ENCODE results near the gene KLK10. TPM values are rescaled to one million over a fixed set of nuclear protein-coding genes. Genes with fewer than 3 reads are reported as not detected.

The KLK10 gene, protein sequence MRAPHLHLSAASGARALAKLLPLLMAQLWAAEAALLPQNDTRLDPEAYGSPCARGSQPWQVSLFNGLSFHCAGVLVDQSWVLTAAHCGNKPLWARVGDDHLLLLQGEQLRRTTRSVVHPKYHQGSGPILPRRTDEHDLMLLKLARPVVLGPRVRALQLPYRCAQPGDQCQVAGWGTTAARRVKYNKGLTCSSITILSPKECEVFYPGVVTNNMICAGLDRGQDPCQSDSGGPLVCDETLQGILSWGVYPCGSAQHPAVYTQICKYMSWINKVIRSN
- 33.6 TPM for total RNA-seq (2021; ENCODE audit: unreplicated experiment)
- 37.4 and 37.8 TPM in 2 replicates for polyA plus RNA-seq (2012)
- percentile 57 among the genes with signal in this experiment for Bru-seq, nascent RNA
- BruChase-seq, experiment 1, labeled RNA remaining after a 6-hour chase: percentile 63 among the genes with signal in this experiment
- percentile 54 among the genes with signal in this experiment for BruChase-seq, experiment 2, labeled RNA remaining after a 2-hour chase
- long read RNA-seq, transcript KLK10-202 (6 exons, 1,508 nt): major isoform, 36 of 64 reads
- long read RNA-seq, partial matches to known transcripts: 6 of 64 reads
- long read RNA-seq, other reads (novel, unspliced or antisense): 20 of 64 reads

DNA sequence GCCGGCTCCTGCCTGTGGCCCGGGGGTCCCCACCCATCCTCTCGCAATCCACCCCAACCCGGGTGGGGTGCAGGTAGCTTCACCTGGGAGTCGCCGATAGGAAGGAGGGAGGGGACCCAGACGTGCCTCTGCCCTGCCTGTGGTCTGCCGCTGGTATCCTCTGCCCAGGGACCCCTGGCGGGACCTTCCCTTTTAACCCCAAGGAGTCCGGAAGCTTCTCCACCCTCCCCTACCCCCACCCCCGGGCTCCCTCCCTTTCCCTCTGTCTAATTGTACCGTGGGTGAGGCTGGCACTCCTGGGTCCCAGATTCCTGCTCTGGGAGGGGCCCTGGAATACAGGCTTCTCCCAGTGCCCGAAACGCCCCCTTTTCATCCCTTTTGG lies at the start of gene KLK10:
Gene KLK10 (minus strand): TSS at position 166 of the 382 bp plus-strand sequence. CDS start 579 bp downstream, outside the sequence.
- no peaks in the 10 kb centered on the region for H3K27me3 ChIP-seq (ENCODE audit: insufficient read depth, low read length)
- H3K4me2 ChIP-seq (ENCODE audit: low read length): peak within 1 kb of the TSS; percentile 80
- ATAC-seq: 0 out of 2 replicates have a peak, but pooled peaks have one; percentile 2
- H3K79me2 ChIP-seq (ENCODE audit: insufficient read depth, low read length): no peaks in the 10 kb centered on the region
- RAD21 ChIA-PET (ENCODE audit: low non-redundant PET in 1 of 2, low total read pairs in 2 of 2, uncharacterized antibody in 2 of 2, unreplicated experiment in 2 of 2): no interaction called here
- no peaks in the 10 kb centered on the region for H4K20me1 ChIP-seq (ENCODE audit: insufficient read depth)
- H3K4me1 ChIP-seq (ENCODE audit: control insufficient read depth in 1 of 2, insufficient read depth in 2 of 2, low read length in 2 of 2): peaks cover 18 to 53% of the 10 kb centered on the region in 2 experiments
- no peaks in the 10 kb centered on the region for H3K9me2 ChIP-seq (ENCODE audit: insufficient read depth)
- CTCF ChIA-PET: interaction anchor here (0.8 to 7.3 kb wide), 6 partner anchors 18 to 114 kb away, joined by 3 to 140 read pairs (median 6); partner anchors contain the start of gene KLK8
- no TSS peak for BruUV-seq (replicated peaks)
- POLR2A ChIA-PET: interaction anchor here (1.1 to 5.4 kb wide), 5 partner anchors 8 to 215 kb away, joined by 3 to 49 read pairs (median 5); partner anchors contain the start of gene KLK8
- H3K9ac ChIP-seq (ENCODE audit: low read length): peak within 1 kb of the TSS; percentile 74
- no peak for DNase-seq (ENCODE audit: low read depth, low spot score)
- no peaks in the 10 kb centered on the region for H3K36me3 ChIP-seq (ENCODE audit: control insufficient read depth in 1 of 2, insufficient read depth in 2 of 2, low read length in 2 of 2)
- peak within 1 kb of the TSS; percentile 79 for H3K27ac ChIP-seq (ENCODE audit: low read depth, low read length)
- no peaks in the 10 kb centered on the region for H3K9me3 ChIP-seq (ENCODE audit: control insufficient read depth in 1 of 2, insufficient read depth in 1 of 2, low read depth in 1 of 2, low read length in 2 of 2)
- intact Hi-C loops (cut with micrococcal nuclease): no loop called here
- no peak for TF ChIP-seq ZBTB33 (IDR thresholded peaks at IDR 0.05; ENCODE audit: extremely low read depth, insufficient replicate concordance, low read length)
- TF ChIP-seq REST (IDR thresholded peaks at IDR 0.05; ENCODE audit: low read depth): no peak
- no peak for TF ChIP-seq POLR2AphosphoS5 (IDR thresholded peaks at IDR 0.05; ENCODE audit: low read depth, low read length)
- TF ChIP-seq, protein P1, sequence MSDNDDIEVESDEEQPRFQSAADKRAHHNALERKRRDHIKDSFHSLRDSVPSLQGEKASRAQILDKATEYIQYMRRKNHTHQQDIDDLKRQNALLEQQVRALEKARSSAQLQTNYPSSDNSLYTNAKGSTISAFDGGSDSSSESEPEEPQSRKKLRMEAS (IDR thresholded peaks at IDR 0.05): no peak
- no peak for TF ChIP-seq CTCF (IDR thresholded peaks at IDR 0.05 in 2 of 3, conservative IDR thresholded peaks at IDR 0.05 in 1 of 3; ENCODE audit: borderline replicate concordance in 1 of 3, insufficient read depth in 1 of 3, low read depth in 2 of 3, low read length in 2 of 3)
- no peak for TF ChIP-seq SRF (IDR thresholded peaks at IDR 0.05; ENCODE audit: low read depth)
- TF ChIP-seq TCF7L2 (IDR thresholded peaks at IDR 0.05; ENCODE audit: borderline replicate concordance, extremely low read depth, insufficient read depth, insufficient read length): no peak
- no peak for TF ChIP-seq EZH2phosphoT487 (IDR thresholded peaks at IDR 0.05; ENCODE audit: borderline replicate concordance)
- TF ChIP-seq ZFX (IDR thresholded peaks at IDR 0.05): no peak
- no peak for TF ChIP-seq EGR1 (IDR thresholded peaks at IDR 0.05; ENCODE audit: low read depth)
- no peak for TF ChIP-seq SIN3A (IDR thresholded peaks at IDR 0.05; ENCODE audit: low read depth)
- no peak for TF ChIP-seq ZNF274 (IDR thresholded peaks at IDR 0.05; ENCODE audit: low read depth, low read length)
- TF ChIP-seq FOSL1 (IDR thresholded peaks at IDR 0.05; ENCODE audit: low read depth): no peak
- TF ChIP-seq CEBPB (IDR thresholded peaks at IDR 0.05; ENCODE audit: low read depth): no peak
- no peak for TF ChIP-seq POLR2A (IDR thresholded peaks at IDR 0.05; ENCODE audit: borderline replicate concordance, extremely low read depth, insufficient read depth, insufficient read length)
- no peak for TF ChIP-seq YY1 (IDR thresholded peaks at IDR 0.05; ENCODE audit: extremely low read depth, insufficient replicate concordance, low read depth, low read length)
- H2AFZ ChIP-seq (ENCODE audit: low read depth, low read length, poor library complexity, severe bottlenecking): no peak within 1 kb of the TSS
- H3K4me3 ChIP-seq (replicated peaks in 1 of 2; ENCODE audit: low read depth in 1 of 2, low read length in 2 of 2): peak within 1 kb of the TSS; percentile 60 to 73
